SU-DHL-6 (cell line): ENCODE results near the gene KSR2.

Source experiments
- EZH2phosphoT487 ChIP-seq: fragments of 200-600 bp; sonication (generic), shearing (Covaris generic); conservative IDR thresholded peaks from 2 replicates; pipeline ENCODE4 v1.6.1; 2018; ENCODE audit warnings: mild to moderate bottlenecking, antibody characterized with exemption, low read length, moderate library complexity, mixed read lengths
- TF ChIP-seq, protein P1 (sequence below): fragments of 200-600 bp; sonication (generic); IDR thresholded peaks from one replicate; pipeline ENCODE4 v1.5.1; 2017; ENCODE audit warnings: antibody characterized with exemption, mild to moderate bottlenecking, low read length, moderate library complexity; ENCODE audit not compliant: insufficient read depth, poor library complexity, severe bottlenecking

DNA sequence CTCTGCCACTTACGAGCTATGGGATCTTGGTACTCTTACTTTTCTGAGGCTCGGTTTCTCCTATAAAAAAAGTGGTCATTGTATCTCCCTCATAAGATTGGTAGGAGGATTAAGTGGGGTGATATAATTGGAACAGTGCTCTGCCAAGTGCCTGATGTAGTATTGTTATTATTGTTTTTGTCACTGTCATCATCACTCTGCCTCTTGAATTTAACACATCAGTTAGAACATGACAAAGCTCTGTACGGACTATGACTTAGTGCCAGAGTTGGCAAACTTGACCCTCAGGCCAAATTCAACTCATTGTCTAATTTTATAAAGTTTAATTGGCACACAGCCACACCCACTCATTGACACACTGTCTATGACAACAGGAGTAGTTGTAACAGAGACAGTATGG, 378.4 kb downstream of the KSR2 start:
- TF ChIP-seq, protein P1, sequence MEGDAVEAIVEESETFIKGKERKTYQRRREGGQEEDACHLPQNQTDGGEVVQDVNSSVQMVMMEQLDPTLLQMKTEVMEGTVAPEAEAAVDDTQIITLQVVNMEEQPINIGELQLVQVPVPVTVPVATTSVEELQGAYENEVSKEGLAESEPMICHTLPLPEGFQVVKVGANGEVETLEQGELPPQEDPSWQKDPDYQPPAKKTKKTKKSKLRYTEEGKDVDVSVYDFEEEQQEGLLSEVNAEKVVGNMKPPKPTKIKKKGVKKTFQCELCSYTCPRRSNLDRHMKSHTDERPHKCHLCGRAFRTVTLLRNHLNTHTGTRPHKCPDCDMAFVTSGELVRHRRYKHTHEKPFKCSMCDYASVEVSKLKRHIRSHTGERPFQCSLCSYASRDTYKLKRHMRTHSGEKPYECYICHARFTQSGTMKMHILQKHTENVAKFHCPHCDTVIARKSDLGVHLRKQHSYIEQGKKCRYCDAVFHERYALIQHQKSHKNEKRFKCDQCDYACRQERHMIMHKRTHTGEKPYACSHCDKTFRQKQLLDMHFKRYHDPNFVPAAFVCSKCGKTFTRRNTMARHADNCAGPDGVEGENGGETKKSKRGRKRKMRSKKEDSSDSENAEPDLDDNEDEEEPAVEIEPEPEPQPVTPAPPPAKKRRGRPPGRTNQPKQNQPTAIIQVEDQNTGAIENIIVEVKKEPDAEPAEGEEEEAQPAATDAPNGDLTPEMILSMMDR: no peak
- TF ChIP-seq EZH2phosphoT487: no peak
